HEK293 (cell line): ENCODE data around the gene MDM2.

ENCODE experiments used
- CTCF ChIA-PET: fragments of 350-600 bp; formaldehyde crosslinking; extraction: SDS; loops from one replicate; lab custom pipeline; 2021; ENCODE audit warnings: antibody characterized with exemption; lab: Yijun Ruan, JAX
- POLR2A ChIA-PET: fragments of 300-600 bp; formaldehyde crosslinking; extraction: SDS; loops from one replicate; lab custom pipeline; 2020; ENCODE audit warnings: antibody characterized with exemption, inconsistent platforms; lab: Yijun Ruan, JAX
- H3K27ac ChIP-seq: fragments of 200-500 bp; sonication (Bioruptor generic); 2 replicates; pipeline ENCODE4 v1.5.1; 2014; ENCODE audit warnings: low read depth, low read length, control low read depth, inconsistent platforms; ENCODE audit errors: extremely low read depth
- H3K36me3 ChIP-seq, 2 experiments: fragments of 200-500 bp in 1 of 2; sonication (Bioruptor generic) in 1 of 2; 1 replicate in 1 of 2; 2 replicates in 1 of 2; pipeline ENCODE4 v1.5.1; 2014 to 2017; ENCODE audit warnings: inconsistent platforms in 2 of 2, low read length in 2 of 2; ENCODE audit not compliant: control insufficient read depth in 2 of 2, insufficient read depth in 1 of 2
- H3K4me1 ChIP-seq: fragments of 200-500 bp; sonication (Bioruptor generic); 2 replicates; pipeline ENCODE4 v1.5.1; 2014; ENCODE audit warnings: mild to moderate bottlenecking, low read length, inconsistent platforms; ENCODE audit not compliant: control insufficient read depth, insufficient read depth
- H3K4me3 ChIP-seq: 2 replicates; pipeline ENCODE4 v1.5.1; 2011; ENCODE audit warnings: low read depth, mild to moderate bottlenecking, control low read depth, low read length, moderate library complexity
- H3K9me3 ChIP-seq: fragments of 200-500 bp; sonication (Bioruptor generic); 2 replicates; pipeline ENCODE4 v1.5.1; 2014; ENCODE audit warnings: low read depth, low read length, inconsistent platforms; ENCODE audit not compliant: control insufficient read depth, insufficient read depth
- FEZF1 ChIP-seq: fragments of 450-650 bp; formaldehyde crosslinking; IDR thresholded peaks from 2 replicates; pipeline ENCODE4 v1.5.1; 2016; ENCODE audit warnings: missing biosample characterization, missing genetic modification characterization
- KLF1 ChIP-seq: fragments of 450-650 bp; formaldehyde crosslinking; IDR thresholded peaks from 2 replicates; pipeline ENCODE4 v1.5.1; 2016; ENCODE audit warnings: missing biosample characterization, missing genetic modification characterization
- KLF16 ChIP-seq: fragments of 450-650 bp; formaldehyde crosslinking; IDR thresholded peaks from 2 replicates; pipeline ENCODE4 v1.5.1; 2017; ENCODE audit warnings: missing biosample characterization, missing genetic modification characterization
- MZF1 ChIP-seq: fragments of 450-650 bp; formaldehyde crosslinking; IDR thresholded peaks from 2 replicates; pipeline ENCODE4 v1.5.1; 2017; ENCODE audit warnings: missing biosample characterization, missing genetic modification characterization, borderline replicate concordance
- ZFP69B ChIP-seq: fragments of 450-650 bp; formaldehyde crosslinking; IDR thresholded peaks from 2 replicates; pipeline ENCODE4 v1.5.1; 2016; ENCODE audit warnings: missing biosample characterization, missing genetic modification characterization
- ZNF223 ChIP-seq: fragments of 450-650 bp; formaldehyde crosslinking; IDR thresholded peaks from 2 replicates; pipeline ENCODE4 v1.5.1; 2016; ENCODE audit warnings: missing biosample characterization, missing genetic modification characterization
- ZNF37A ChIP-seq: fragments of 450-650 bp; IDR thresholded peaks from 2 replicates; pipeline ENCODE4 v1.5.1; 2018; ENCODE audit warnings: missing biosample characterization, missing genetic modification characterization
- ZNF394 ChIP-seq: fragments of 450-650 bp; formaldehyde crosslinking; IDR thresholded peaks from 2 replicates; pipeline ENCODE4 v1.5.1; 2016; ENCODE audit warnings: missing biosample characterization, missing genetic modification characterization, mild to moderate bottlenecking, moderate library complexity, borderline replicate concordance
- ZNF514 ChIP-seq: fragments of 450-650 bp; formaldehyde crosslinking; IDR thresholded peaks from 2 replicates; pipeline ENCODE4 v1.5.1; 2016; ENCODE audit warnings: missing biosample characterization, missing genetic modification characterization
- TF ChIP-seq, protein P1 (sequence below): fragments of 450-650 bp; formaldehyde crosslinking; IDR thresholded peaks from 2 replicates; pipeline ENCODE4 v1.5.1; 2016; ENCODE audit warnings: missing biosample characterization, missing genetic modification characterization
- TF ChIP-seq, protein P2 (sequence below): fragments of 450-650 bp; formaldehyde crosslinking; IDR thresholded peaks from 2 replicates; pipeline ENCODE4 v1.5.1; 2016; ENCODE audit warnings: missing biosample characterization, missing genetic modification characterization
- TF ChIP-seq, protein P3 (sequence below): IDR thresholded peaks from 2 replicates; pipeline ENCODE4 v1.6.1; 2011; ENCODE audit warnings: mild to moderate bottlenecking, low read depth, low read length, borderline replicate concordance
- TF ChIP-seq, protein P4 (sequence below): fragments of 450-650 bp; formaldehyde crosslinking; IDR thresholded peaks from 2 replicates; pipeline ENCODE4 v1.5.1; 2017; ENCODE audit warnings: missing biosample characterization, missing genetic modification characterization
- TF ChIP-seq, protein P5 (sequence below): fragments of 450-650 bp; formaldehyde crosslinking; IDR thresholded peaks from 2 replicates; pipeline ENCODE4 v1.5.1; 2016; ENCODE audit warnings: missing biosample characterization, missing genetic modification characterization, borderline replicate concordance
- TF ChIP-seq, protein P6 (sequence below): fragments of 450-650 bp; formaldehyde crosslinking; IDR thresholded peaks from 2 replicates; pipeline ENCODE4 v1.5.1; 2016; ENCODE audit warnings: missing biosample characterization, missing genetic modification characterization
- TF ChIP-seq, protein P7 (sequence below): fragments of 450-650 bp; formaldehyde crosslinking; IDR thresholded peaks from 2 replicates; pipeline ENCODE4 v1.5.1; 2017; ENCODE audit warnings: missing biosample characterization, missing genetic modification characterization
- TF ChIP-seq, protein P8 (sequence below): fragments of 450-650 bp; formaldehyde crosslinking; IDR thresholded peaks from 2 replicates; pipeline ENCODE4 v1.5.1; 2016; ENCODE audit warnings: missing biosample characterization, missing genetic modification characterization

MDM2 gene

DNA sequence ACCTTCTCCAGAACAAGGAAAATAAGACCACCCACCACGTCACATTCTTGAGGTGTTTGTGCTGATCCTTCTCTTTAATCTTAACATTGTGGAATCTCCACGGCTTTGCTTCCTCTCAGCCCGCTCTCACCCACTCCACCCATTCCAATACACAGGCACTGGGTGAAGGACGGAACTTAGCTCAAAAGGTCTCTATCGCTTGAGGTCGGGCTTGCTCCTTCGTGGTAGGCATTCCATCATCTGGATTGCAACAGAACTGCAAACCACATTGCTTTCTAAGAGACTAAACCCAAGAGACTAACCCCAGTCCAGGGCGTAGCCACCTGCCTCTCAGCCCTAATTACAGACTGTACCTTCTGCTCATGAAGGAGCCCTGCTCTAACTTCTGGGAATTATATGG is 24.0 kb upstream of the MDM2 start:
- Histone ChIP-seq H3K4me3 (no peak overlapping the region), H3K4me1 (peaks cover 4% of the 10 kb centered on the region; the same call in 1 of the 2 replicates), H3K27ac (no peak overlapping the region), H3K9me3 (no peaks in the 10 kb centered on the region), H3K36me3 (no peaks in the 10 kb centered on the region)
- POLR2A ChIA-PET, result no interaction called here
- no peak for TF ChIP-seq ZNF37A (tag by site-specific recombination)
- TF ChIP-seq, protein P1, sequence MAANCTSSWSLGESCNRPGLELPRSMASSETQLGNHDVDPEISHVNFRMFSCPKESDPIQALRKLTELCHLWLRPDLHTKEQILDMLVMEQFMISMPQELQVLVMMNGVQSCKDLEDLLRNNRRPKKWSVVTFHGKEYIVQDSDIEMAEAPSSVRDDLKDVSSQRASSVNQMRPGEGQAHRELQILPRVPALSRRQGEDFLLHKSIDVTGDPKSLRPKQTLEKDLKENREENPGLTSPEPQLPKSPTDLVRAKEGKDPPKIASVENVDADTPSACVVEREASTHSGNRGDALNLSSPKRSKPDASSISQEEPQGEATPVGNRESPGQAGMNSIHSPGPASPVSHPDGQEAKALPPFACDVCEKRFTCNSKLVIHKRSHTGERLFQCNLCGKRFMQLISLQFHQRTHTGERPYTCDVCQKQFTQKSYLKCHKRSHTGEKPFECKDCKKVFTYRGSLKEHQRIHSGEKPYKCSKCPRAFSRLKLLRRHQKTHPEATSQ (tag by site-specific recombination), result no peak
- TF ChIP-seq ZNF394 (tag by site-specific recombination), result no peak
- TF ChIP-seq KLF16 (tag by site-specific recombination), result no peak
- TF ChIP-seq ZFP69B, result no peak
- TF ChIP-seq ZNF223 (tag by site-specific recombination), result no peak
- no peak for TF ChIP-seq KLF1
- TF ChIP-seq, protein P2, sequence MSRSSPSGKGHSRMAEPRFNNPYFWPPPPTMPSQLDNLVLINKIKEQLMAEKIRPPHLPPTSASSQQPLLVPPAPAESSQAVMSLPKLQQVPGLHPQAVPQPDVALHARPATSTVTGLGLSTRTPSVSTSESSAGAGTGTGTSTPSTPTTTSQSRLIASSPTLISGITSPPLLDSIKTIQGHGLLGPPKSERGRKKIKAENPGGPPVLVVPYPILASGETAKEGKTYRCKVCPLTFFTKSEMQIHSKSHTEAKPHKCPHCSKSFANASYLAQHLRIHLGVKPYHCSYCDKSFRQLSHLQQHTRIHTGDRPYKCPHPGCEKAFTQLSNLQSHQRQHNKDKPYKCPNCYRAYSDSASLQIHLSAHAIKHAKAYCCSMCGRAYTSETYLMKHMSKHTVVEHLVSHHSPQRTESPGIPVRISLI (tag by site-specific recombination), result no peak
- TF ChIP-seq, protein P3, sequence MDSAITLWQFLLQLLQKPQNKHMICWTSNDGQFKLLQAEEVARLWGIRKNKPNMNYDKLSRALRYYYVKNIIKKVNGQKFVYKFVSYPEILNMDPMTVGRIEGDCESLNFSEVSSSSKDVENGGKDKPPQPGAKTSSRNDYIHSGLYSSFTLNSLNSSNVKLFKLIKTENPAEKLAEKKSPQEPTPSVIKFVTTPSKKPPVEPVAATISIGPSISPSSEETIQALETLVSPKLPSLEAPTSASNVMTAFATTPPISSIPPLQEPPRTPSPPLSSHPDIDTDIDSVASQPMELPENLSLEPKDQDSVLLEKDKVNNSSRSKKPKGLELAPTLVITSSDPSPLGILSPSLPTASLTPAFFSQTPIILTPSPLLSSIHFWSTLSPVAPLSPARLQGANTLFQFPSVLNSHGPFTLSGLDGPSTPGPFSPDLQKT, result no peak
- TF ChIP-seq, protein P4, sequence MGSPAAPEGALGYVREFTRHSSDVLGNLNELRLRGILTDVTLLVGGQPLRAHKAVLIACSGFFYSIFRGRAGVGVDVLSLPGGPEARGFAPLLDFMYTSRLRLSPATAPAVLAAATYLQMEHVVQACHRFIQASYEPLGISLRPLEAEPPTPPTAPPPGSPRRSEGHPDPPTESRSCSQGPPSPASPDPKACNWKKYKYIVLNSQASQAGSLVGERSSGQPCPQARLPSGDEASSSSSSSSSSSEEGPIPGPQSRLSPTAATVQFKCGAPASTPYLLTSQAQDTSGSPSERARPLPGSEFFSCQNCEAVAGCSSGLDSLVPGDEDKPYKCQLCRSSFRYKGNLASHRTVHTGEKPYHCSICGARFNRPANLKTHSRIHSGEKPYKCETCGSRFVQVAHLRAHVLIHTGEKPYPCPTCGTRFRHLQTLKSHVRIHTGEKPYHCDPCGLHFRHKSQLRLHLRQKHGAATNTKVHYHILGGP (tag by site-specific recombination), result no peak
- TF ChIP-seq FEZF1 (tag by site-specific recombination), result no peak
- TF ChIP-seq, protein P5, sequence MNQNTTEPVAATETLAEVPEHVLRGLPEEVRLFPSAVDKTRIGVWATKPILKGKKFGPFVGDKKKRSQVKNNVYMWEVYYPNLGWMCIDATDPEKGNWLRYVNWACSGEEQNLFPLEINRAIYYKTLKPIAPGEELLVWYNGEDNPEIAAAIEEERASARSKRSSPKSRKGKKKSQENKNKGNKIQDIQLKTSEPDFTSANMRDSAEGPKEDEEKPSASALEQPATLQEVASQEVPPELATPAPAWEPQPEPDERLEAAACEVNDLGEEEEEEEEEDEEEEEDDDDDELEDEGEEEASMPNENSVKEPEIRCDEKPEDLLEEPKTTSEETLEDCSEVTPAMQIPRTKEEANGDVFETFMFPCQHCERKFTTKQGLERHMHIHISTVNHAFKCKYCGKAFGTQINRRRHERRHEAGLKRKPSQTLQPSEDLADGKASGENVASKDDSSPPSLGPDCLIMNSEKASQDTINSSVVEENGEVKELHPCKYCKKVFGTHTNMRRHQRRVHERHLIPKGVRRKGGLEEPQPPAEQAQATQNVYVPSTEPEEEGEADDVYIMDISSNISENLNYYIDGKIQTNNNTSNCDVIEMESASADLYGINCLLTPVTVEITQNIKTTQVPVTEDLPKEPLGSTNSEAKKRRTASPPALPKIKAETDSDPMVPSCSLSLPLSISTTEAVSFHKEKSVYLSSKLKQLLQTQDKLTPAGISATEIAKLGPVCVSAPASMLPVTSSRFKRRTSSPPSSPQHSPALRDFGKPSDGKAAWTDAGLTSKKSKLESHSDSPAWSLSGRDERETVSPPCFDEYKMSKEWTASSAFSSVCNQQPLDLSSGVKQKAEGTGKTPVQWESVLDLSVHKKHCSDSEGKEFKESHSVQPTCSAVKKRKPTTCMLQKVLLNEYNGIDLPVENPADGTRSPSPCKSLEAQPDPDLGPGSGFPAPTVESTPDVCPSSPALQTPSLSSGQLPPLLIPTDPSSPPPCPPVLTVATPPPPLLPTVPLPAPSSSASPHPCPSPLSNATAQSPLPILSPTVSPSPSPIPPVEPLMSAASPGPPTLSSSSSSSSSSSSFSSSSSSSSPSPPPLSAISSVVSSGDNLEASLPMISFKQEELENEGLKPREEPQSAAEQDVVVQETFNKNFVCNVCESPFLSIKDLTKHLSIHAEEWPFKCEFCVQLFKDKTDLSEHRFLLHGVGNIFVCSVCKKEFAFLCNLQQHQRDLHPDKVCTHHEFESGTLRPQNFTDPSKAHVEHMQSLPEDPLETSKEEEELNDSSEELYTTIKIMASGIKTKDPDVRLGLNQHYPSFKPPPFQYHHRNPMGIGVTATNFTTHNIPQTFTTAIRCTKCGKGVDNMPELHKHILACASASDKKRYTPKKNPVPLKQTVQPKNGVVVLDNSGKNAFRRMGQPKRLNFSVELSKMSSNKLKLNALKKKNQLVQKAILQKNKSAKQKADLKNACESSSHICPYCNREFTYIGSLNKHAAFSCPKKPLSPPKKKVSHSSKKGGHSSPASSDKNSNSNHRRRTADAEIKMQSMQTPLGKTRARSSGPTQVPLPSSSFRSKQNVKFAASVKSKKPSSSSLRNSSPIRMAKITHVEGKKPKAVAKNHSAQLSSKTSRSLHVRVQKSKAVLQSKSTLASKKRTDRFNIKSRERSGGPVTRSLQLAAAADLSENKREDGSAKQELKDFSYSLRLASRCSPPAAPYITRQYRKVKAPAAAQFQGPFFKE (tag by site-specific recombination), result no peak
- no peak for TF ChIP-seq ZNF514 (tag by site-specific recombination)
- TF ChIP-seq, protein P6, sequence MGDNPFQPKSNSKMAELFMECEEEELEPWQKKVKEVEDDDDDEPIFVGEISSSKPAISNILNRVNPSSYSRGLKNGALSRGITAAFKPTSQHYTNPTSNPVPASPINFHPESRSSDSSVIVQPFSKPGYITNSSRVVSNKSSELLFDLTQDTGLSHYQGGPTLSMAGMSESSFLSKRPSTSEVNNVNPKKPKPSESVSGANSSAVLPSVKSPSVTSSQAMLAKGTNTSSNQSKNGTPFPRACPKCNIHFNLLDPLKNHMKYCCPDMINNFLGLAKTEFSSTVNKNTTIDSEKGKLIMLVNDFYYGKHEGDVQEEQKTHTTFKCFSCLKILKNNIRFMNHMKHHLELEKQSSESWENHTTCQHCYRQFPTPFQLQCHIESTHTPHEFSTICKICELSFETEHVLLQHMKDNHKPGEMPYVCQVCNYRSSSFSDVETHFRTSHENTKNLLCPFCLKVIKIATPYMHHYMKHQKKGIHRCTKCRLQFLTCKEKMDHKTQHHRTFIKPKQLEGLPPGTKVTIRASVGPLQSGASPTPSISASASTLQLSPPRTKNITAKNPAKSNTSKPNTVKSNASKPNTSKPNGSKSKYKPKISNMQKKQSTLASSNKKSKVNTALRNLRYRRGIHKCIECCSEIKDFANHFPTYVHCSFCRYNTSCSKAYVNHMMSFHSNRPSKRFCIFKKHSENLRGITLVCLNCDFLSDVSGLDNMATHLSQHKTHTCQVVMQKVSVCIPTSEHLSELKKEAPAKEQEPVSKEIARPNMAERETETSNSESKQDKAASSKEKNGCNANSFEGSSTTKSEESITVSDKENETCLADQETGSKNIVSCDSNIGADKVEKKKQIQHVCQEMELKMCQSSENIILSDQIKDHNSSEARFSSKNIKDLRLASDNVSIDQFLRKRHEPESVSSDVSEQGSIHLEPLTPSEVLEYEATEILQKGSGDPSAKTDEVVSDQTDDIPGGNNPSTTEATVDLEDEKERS (tag by site-specific recombination), result no peak
- TF ChIP-seq, protein P7, sequence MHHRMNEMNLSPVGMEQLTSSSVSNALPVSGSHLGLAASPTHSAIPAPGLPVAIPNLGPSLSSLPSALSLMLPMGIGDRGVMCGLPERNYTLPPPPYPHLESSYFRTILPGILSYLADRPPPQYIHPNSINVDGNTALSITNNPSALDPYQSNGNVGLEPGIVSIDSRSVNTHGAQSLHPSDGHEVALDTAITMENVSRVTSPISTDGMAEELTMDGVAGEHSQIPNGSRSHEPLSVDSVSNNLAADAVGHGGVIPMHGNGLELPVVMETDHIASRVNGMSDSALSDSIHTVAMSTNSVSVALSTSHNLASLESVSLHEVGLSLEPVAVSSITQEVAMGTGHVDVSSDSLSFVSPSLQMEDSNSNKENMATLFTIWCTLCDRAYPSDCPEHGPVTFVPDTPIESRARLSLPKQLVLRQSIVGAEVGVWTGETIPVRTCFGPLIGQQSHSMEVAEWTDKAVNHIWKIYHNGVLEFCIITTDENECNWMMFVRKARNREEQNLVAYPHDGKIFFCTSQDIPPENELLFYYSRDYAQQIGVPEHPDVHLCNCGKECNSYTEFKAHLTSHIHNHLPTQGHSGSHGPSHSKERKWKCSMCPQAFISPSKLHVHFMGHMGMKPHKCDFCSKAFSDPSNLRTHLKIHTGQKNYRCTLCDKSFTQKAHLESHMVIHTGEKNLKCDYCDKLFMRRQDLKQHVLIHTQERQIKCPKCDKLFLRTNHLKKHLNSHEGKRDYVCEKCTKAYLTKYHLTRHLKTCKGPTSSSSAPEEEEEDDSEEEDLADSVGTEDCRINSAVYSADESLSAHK (tag by site-specific recombination), result no peak
- TF ChIP-seq MZF1, result no peak
- TF ChIP-seq, protein P8, sequence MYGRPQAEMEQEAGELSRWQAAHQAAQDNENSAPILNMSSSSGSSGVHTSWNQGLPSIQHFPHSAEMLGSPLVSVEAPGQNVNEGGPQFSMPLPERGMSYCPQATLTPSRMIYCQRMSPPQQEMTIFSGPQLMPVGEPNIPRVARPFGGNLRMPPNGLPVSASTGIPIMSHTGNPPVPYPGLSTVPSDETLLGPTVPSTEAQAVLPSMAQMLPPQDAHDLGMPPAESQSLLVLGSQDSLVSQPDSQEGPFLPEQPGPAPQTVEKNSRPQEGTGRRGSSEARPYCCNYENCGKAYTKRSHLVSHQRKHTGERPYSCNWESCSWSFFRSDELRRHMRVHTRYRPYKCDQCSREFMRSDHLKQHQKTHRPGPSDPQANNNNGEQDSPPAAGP, result no peak
- TF ChIP-seq, all 188 proteins: peak for 0
- CTCF ChIA-PET, result no interaction called here
